ENCODE data around the gene ZNF512B.
"Not testable (repeated sequence)": the region's sequence is repeated elsewhere in the genome, so short reads cannot be mapped to it uniquely, and the experiment has no call there.

The ZNF512B gene

DNA sequence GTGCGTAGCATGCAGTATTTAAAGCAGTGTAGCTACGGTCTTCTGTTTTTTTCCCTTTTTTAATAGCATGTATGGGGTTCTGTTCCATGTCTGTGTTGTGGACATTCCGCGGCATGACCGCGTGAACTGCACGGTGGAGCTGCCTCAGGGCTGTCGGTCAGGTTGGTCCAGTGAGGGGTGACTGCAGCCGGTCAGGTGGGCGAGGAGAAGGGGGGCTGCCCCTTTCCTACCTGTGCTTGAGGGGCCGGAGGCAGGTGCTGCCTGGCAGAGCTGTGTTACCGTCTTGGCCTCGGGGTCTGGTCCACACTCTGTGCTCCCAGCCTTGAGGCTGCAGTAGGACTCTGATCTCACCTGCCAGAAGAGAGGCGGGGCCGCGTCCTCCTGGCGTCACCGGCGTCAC is 38.0 kb downstream of the ZNF512B start:
- DNase-seq = no peak

DNA sequence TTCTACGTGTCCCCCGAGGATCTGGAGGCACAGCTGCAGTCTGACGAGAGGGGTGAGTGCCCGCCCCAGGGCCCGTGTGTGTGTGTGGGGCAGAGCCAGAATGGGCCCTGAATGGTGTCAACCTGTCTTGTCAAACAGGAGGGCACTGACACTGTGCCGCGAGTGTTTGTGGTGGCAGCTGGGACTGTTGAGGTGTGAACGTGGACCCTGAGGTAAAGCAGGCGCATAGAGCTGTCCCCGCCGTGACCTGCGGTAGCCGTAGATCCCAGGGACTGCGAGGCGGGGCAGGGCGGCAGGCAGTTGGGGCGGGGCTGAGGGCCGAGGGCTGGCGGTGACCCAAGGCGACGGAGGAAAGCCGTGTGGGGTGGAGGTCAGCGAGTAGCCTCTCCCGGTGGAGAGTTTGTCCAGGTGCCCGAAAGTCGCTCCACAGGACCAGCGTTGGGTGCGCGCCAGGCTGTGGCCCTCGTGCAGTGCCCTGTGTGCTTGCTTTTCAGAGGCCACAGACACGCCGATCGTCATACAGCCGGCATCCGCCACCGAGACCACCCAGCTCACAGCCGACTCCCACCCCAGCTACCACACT is 38.7 kb downstream of the ZNF512B start:
- DNase-seq = no peak

DNA sequence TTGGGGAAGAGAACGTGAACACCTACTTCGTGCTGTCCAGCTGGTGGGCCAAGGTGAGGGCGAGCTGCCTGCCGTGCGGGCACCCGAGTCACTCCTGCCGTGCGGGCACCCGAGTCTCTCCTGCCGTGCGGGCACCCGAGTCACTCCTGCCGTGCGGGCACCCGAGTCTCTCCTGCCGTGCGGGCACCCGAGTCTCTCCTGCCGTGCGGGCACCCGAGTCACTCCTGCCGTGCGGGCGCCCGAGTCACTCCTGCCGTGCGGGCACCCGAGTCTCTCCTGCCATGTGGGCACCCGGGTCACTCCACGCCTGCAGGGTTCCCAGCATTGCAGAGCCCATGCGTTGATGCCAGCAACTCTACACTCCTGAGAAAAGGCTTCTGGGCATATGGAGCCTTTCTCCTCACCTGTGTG is 40.3 kb downstream of the ZNF512B start:
- DNase-seq = not testable (repeated sequence)

DNA sequence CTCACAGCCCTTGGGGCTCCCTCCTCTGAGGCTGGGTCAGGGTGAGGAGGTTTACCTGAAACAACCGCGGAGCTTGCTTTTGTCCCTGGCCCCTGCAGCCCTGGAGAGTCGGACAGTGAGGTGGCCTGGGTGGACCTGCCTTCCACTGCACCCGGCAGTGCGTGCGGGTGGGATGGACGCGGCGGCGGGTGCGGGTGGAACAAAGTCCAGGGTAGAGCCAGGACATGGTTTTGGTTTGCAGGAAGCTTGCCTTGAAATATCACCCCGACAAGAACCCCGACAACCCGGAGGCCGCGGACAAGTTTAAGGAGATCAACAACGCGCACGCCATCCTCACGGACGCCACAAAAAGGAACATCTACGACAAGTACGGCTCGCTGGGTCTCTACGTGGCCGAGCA is 40.7 kb downstream of the ZNF512B start:
- no peak for DNase-seq

DNA sequence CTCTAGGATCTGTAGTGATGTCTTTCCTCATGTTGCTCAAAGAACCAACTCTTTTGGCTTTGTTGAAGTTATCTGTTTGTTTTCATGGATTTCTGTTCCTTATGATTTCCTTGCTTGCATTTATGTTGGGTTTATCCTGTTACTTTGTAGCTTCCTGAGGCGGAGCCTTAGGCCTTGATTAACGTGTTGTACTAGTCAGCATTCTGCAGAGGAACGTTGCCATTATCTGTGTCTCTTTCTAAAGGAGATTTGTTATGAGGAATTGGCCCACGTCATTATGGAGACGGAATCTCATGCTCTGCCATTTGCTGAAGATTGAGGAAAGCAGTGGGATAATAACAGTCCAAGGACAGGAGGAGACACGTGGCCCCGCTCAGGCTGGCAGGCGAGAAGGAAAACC is 43.4 kb downstream of the ZNF512B start:
- DNase-seq = no peak

DNA sequence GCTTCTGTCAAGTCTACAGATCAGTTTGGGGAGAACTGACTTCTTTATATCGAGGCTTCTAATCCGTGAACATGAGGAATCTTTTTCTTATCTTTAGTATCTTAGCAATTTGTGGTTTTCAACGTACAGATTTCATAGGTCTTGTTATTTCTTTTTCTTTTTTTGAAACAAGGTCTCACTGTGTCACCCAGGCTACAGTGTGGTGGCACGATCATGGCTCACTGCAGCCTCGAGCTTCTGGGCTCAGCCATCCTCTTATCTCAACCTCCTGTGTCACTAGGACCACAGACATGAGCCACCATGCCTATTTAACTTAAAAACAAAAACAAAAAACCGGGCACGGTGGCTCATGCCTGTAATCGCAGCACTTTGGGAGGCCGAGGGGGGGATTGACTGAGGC is 45.5 kb downstream of the ZNF512B start:
- no peak for DNase-seq

DNA sequence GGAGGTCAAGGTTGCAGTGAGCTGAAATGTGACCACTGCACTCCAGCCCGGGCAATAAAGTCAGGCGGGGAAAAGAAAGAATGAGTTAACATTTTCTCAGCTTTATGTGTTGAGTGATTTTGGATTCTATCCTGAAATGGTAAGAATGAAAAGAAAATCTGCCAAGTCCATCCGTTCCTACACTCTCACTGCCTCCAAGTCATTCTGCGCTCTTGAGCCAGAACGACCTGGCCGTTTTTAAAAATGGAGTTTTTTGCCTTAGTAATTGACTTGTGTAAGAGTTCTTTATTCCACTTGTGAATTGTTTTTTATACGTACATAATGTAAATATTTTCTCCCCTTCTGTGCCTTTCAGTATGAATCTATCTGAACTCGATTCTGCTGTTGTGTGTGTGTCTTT is 46.1 kb downstream of the ZNF512B start:
- no peak for DNase-seq

DNA sequence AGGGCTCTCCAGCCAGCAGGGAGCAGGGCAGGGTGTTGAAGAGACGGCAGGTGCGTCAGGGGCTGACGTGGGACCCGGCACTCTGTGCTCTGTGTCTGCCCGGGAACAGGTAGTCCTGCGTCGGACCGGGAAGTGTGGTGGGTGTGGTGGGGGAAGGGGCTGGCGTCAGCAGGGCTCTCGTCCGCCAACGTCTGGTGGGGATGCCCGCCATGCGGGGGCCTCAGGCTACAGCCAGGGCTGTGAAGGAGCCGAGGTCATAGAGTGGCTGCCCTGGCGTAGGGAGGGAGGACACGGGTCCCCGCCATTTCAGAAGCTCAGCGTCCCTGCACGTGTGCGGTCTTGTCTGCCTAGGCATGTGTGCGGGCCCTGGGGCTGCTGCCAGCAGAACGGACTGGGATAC is 49.5 kb downstream of the ZNF512B start:
- no peak for DNase-seq

DNA sequence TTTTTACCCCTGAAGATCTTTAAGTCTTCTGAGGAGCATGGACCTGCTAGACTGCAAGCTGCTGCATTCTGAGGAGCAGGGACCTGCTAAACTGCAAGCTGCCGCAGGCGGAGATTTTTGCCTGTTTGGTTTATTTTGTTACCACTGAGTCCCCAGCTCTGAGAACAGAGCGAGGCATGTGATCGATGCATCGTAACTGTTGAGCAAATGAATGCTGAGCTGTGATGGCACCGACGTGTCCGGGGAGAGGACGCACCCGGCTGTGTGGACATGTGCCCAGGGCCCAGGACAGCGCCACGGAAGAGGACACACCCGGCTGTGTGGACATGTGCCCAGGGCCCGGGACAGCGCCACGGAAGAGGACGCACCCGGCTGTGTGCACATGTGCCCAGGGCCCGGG is 50.6 kb downstream of the ZNF512B start:
- no peak for DNase-seq

DNA sequence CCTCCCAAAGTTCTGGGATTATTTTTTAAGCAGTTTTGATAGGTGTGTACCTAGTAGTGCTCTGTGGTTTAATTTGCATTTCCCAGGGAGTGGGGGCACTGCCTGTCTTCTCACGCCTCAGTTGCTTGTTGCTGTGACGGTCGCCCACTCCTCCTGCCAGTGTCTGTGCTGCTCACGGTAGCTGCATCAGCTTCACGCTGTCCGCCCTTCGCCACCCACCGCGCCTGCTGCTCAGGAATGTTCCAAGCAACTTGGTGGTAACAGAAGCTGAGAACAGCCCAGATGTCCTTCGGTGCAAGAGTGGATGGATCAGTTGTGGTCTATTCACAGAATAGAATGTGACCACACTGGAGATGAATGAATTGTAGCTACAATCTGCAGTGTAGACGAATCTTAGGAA is 51.9 kb downstream of the ZNF512B start:
- DNase-seq = no peak

DNA sequence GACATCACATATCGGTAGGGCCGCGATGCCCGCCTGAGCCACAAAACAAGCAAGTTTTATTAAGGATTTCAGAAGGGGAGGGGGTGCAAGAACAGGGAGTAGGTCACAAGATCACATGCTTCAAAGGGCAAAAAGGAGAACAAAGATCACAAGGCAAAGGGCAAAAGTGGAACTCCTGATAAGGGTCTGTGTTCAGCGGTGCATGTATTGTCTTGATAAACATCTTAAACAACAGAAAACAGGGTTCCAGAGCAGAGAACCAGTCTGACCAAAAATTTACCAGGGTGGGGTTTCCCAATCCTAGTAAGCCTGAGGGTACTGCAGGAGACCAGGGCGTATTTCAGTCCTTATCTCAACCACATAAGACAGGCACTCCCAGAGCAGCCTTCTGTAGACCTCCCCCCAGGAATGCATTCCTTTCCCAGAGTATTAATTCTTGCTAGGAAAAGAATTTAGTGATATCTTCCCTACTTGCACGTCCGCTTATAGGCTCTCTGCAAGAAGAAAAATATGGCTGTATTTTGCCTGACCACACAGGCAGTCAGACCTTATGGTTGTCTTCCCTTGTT is 53.3 kb downstream of the ZNF512B start:
- DNase-seq = not testable (repeated sequence)

DNA sequence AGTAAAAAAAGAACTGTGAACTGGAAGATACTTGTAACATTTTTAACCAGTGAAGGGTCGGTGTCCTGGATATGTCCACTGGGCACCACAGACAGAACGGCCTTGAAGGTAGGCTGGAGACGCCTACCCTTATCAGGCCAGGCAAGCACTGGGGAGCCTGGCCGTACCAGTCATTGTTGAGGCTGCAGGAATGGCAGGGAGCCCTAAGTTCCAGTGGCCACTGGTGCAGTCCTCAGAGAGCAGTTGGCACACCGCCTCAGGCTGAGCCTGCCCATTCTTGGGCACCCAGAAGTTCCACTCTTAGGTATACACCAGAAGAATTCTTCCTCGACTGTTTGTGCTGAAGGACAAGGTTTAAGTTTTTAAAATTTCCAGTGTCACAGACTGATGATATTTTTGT is 54.3 kb downstream of the ZNF512B start:
- DNase-seq = no peak

DNA sequence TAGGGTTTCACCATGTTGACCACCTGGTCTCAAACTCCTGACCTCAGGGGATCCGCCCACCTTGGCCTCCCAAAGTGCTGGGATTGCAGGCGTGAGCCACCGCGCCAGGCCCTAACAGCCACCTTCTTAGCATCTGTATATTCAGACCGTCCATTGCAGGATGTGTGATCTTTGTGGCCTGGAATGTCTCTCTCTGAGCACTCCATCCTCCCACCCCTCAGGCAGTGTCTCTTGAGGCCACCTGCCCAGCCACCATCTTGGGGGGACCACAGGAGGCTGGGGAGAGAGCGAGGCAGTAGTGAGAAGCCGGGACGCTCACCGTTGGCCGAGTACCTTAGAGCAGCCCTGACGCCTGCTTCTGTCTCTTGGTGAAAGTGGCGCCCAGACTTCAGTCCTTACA is 56.0 kb downstream of the ZNF512B start:
- DNase-seq = no peak

DNA sequence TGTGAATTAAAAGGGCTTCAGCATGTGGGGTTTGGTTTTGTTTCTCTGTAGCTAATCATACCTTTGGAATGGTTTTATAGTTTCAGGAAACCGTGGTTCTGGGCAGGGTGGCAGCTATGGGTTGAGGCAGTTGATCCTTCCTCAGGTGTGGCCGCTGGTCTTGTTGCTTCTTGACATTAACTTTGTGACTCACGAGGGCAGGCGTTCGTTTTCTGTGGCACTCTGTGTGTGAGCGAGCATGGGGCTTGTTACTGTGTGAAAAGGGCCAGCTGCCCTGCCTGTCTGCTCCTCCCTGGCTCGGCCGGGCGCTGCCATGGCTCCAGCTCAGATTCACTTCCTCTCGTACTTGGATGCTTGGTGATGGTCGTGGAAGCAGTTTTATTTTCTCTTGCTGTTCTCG is 58.6 kb downstream of the ZNF512B start:
- no peak for DNase-seq

DNA sequence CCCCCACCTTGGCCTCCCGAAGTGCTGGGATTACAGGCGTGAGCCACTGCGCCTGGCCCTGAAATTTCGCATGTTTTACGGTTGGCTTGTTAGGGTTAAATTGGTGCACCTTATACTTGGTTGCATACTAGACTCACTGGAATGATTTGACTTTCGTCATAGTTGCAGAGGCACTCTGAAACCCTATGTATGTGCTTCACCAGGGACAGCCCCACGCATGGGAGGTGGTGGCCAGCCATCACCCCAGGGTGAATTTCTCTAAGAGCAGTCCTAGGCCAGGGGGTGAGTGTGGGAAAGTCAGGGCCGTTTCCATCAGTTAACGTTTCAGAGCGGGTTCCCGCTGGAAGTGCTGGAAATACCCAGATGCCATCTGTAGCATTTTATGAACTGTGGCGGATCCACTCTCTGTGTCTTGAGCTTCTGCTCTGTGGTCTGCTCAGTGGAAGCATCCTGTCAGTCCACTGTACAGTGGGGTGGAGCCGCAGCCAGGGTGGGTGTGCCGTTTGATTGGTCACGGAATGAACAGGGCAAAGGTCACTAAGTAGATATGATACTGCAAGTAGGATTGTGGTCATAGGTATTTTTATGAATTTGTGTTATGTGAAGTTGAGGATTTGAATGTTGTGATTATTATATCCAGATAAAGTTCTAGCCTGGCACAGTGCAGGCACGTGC is 61.6 kb downstream of the ZNF512B start:
- DNase-seq = no peak

Data from NCI-H1694 treated with DMSO at 0.1 percent for 48 hours (cell line).